ENCODE measurements around the gene MVP. TPM values are rescaled to one million over a fixed set of nuclear protein-coding genes. Genes with fewer than 3 reads are reported as not detected.

Gene MVP
- total and polyA plus RNA-seq, 2 experiments from 2014 or later, result 121 to 146 TPM

DNA sequence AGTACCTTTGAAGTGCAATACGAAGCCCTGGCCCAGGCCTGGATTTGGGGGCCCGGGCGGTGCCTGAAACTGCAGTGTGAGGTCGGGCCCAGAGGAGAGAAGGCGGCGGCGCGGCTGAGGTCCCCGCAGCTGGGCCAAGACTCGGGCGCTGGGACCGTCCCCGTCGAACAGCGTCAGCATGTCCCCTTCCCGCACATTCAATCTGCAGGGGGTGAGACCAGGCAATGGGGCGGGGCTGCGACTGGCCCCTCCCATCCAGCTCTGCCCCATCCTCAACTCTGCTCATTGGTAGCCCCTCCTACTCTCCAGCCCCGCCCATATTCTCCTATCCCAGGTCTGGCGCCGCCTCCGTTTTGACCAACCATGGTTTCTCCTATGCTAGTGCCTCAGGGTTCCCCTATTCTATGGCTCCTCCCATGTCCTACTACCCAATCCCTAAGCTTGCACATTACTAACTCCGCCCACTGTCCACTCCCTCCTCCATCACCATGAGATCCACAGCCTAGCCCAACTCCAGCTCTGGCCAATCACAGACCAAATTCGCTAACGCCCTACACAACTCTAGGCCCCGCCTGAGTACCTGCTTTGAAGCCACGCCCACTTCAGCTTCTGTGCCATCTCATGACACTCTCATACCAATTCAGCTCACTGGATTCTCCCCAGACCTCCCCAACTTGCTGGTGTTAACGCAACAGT lies 57.2 kb downstream of the MVP start:
- 24% methylated on average over 22 of the region's 28 CpGs for WGBS (ENCODE audit: low lambda C conversion rate, missing lambda C conversion rate)
- H3K27ac ChIP-seq, result no peak overlapping the region
- no peaks in the 10 kb centered on the region for H3K9me2 ChIP-seq (replicated peaks; ENCODE audit: insufficient read depth)
- no peak overlapping the region for H3K4me3 ChIP-seq
- no peaks in the 10 kb centered on the region for H3K79me2 ChIP-seq
- no peaks in the 10 kb centered on the region for H4K20me1 ChIP-seq (ENCODE audit: insufficient read depth, poor library complexity, severe bottlenecking)
- peaks cover 21% of the 10 kb centered on the region for H3K27me3 ChIP-seq
- H2AFZ ChIP-seq, result no peak overlapping the region
- peak; percentile 19 for DNase-seq (ENCODE audit: low spot score)
- TF ChIP-seq, protein P1, sequence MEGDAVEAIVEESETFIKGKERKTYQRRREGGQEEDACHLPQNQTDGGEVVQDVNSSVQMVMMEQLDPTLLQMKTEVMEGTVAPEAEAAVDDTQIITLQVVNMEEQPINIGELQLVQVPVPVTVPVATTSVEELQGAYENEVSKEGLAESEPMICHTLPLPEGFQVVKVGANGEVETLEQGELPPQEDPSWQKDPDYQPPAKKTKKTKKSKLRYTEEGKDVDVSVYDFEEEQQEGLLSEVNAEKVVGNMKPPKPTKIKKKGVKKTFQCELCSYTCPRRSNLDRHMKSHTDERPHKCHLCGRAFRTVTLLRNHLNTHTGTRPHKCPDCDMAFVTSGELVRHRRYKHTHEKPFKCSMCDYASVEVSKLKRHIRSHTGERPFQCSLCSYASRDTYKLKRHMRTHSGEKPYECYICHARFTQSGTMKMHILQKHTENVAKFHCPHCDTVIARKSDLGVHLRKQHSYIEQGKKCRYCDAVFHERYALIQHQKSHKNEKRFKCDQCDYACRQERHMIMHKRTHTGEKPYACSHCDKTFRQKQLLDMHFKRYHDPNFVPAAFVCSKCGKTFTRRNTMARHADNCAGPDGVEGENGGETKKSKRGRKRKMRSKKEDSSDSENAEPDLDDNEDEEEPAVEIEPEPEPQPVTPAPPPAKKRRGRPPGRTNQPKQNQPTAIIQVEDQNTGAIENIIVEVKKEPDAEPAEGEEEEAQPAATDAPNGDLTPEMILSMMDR (IDR thresholded peaks at IDR 0.05; ENCODE audit: poor library complexity), result no peak
- TF ChIP-seq EZH2phosphoT487 (IDR thresholded peaks at IDR 0.05; ENCODE audit: low read depth, severe bottlenecking, unreplicated experiment), result no peak
- no peak for TF ChIP-seq EZH2 (IDR thresholded peaks at IDR 0.05; ENCODE audit: borderline replicate concordance)
- peak overlapping the region; percentile 68 for H3K4me2 ChIP-seq
- no peaks in the 10 kb centered on the region for H3K36me3 ChIP-seq (replicated peaks; ENCODE audit: insufficient read depth, low read depth)
- no peaks in the 10 kb centered on the region for H3K4me1 ChIP-seq (ENCODE audit: insufficient read depth)
- no peaks in the 10 kb centered on the region for H3K9me3 ChIP-seq (ENCODE audit: low read depth)

DNA sequence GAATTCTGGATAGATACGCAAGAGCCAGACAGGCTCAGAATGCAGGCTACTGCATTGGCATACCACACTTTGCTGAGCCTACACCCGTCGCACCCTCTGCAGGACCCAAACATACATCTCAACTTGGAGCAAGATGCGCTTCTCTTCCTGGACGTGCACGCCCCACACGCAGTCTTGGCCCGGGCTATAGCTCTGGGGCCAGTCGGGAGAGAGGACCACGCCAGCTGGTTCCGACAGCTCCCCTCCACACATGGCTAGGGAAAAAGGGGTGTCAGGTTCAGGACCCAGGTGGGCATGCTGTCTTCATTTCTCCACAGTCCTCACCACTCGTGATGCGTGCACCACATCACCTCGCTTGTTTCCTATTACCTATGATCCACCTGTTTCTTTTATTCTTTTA lies 57.9 kb downstream of the MVP start:
- no peak for DNase-seq (ENCODE audit: low spot score)
- WGBS (ENCODE audit: low lambda C conversion rate, missing lambda C conversion rate), result 97% methylated on average over 14 of the region's 14 CpGs
- H4K20me1 ChIP-seq (ENCODE audit: insufficient read depth, poor library complexity, severe bottlenecking), result no peaks in the 10 kb centered on the region
- H3K79me2 ChIP-seq, result no peaks in the 10 kb centered on the region
- no peaks in the 10 kb centered on the region for H3K9me3 ChIP-seq (ENCODE audit: low read depth)
- no peak overlapping the region for H3K4me3 ChIP-seq
- no peaks in the 10 kb centered on the region for H3K36me3 ChIP-seq (replicated peaks; ENCODE audit: insufficient read depth, low read depth)
- peaks cover 21% of the 10 kb centered on the region for H3K27me3 ChIP-seq
- H3K9me2 ChIP-seq (replicated peaks; ENCODE audit: insufficient read depth), result no peaks in the 10 kb centered on the region
- no peaks in the 10 kb centered on the region for H3K4me1 ChIP-seq (ENCODE audit: insufficient read depth)
- H2AFZ ChIP-seq, result no peak overlapping the region
- no peak overlapping the region for H3K4me2 ChIP-seq
- H3K27ac ChIP-seq, result no peak overlapping the region
- no peak for TF ChIP-seq EZH2phosphoT487 (IDR thresholded peaks at IDR 0.05; ENCODE audit: low read depth, severe bottlenecking, unreplicated experiment)
- TF ChIP-seq, protein P1 (IDR thresholded peaks at IDR 0.05; ENCODE audit: poor library complexity), result no peak
- no peak for TF ChIP-seq EZH2 (IDR thresholded peaks at IDR 0.05; ENCODE audit: borderline replicate concordance)

DNA sequence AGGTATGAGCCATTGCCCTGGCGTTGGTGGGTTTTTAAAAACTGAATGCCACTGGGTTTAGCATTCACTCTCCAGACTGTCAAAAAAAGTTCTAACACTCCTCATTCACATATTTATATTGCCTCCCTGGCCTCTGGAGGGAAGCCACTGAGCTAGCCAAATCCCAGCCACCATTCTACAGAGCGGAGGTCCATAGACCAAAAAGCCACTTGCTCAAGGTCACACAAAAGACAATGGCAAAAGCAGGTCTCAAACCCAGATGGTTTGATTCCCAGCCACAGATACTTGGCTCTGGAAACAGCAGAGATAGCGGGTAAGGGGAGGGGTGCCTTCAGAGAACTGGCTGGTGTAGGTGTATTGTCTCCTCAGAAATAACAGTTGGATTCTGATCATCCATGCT lies 60.8 kb downstream of the MVP start:
- no peak overlapping the region for H3K4me3 ChIP-seq
- 96% methylated on average over 3 of the region's 3 CpGs for WGBS (ENCODE audit: low lambda C conversion rate, missing lambda C conversion rate)
- no peaks in the 10 kb centered on the region for H3K4me1 ChIP-seq (ENCODE audit: insufficient read depth)
- H3K36me3 ChIP-seq (replicated peaks; ENCODE audit: insufficient read depth, low read depth), result no peaks in the 10 kb centered on the region
- H4K20me1 ChIP-seq (ENCODE audit: insufficient read depth, poor library complexity, severe bottlenecking), result no peaks in the 10 kb centered on the region
- H3K27me3 ChIP-seq, result peaks cover 17% of the 10 kb centered on the region
- H3K9me2 ChIP-seq (replicated peaks; ENCODE audit: insufficient read depth), result no peaks in the 10 kb centered on the region
- H3K9me3 ChIP-seq (ENCODE audit: low read depth), result no peaks in the 10 kb centered on the region
- H3K4me2 ChIP-seq, result no peak overlapping the region
- H3K27ac ChIP-seq, result no peak overlapping the region
- TF ChIP-seq, protein P1 (IDR thresholded peaks at IDR 0.05; ENCODE audit: poor library complexity), result no peak
- TF ChIP-seq EZH2 (IDR thresholded peaks at IDR 0.05; ENCODE audit: borderline replicate concordance) (no peak), EZH2phosphoT487 (IDR thresholded peaks at IDR 0.05; ENCODE audit: low read depth, severe bottlenecking, unreplicated experiment) (no peak)
- no peak overlapping the region for H2AFZ ChIP-seq
- DNase-seq (ENCODE audit: low spot score), result no peak
- no peaks in the 10 kb centered on the region for H3K79me2 ChIP-seq
